Erythroblast (primary cell): ENCODE results near the gene EIF3B.

Experiments used
- GATA1 ChIP-seq: IDR thresholded peaks from 2 replicates; pipeline ENCODE4 v1.6.1; 2011; ENCODE audit warnings: low read depth, mild to moderate bottlenecking, control low read depth, low read length, moderate library complexity
- POLR2A ChIP-seq: IDR thresholded peaks from 2 replicates; pipeline ENCODE4 v1.6.1; 2011; ENCODE audit warnings: mild to moderate bottlenecking, low read length

- no peak for TF ChIP-seq POLR2A
- TF ChIP-seq GATA1 = no peak
Measured at GRCh38 chr7:2336626-2337299, 17.9 kb upstream of the EIF3B start.
